GM23248 (cell line): Measurements from ENCODE around the gene WDR76. TPM values are rescaled to one million over a fixed set of nuclear protein-coding genes. Genes with fewer than 3 reads are reported as not detected.
A peak's percentile ranks its signal among the peaks of the same experiment; 100 is the strongest.

Experiments used
- DNase-seq: peaks from one replicate; pipeline ENCODE4 v3.0.0-alpha.2; 2015
- H2AFZ ChIP-seq: fragments of 200-600 bp; sonication (generic); 2 replicates; pipeline ENCODE4 v1.6.1; 2016; ENCODE audit warnings: antibody characterized with exemption
- H3F3A ChIP-seq: fragments of 200-600 bp; sonication (generic); 2 replicates; pipeline ENCODE4 v1.6.1; 2016; ENCODE audit warnings: mild to moderate bottlenecking, antibody characterized with exemption, mixed run types; ENCODE audit not compliant: insufficient read depth
- H3K27ac ChIP-seq: fragments of 200-600 bp; sonication (generic); 2 replicates; pipeline ENCODE4 v1.5.1; 2016; ENCODE audit warnings: mild to moderate bottlenecking
- H3K27me3 ChIP-seq: fragments of 200-600 bp; sonication (generic); replicated peaks from 2 replicates; pipeline ENCODE4 v1.6.1; 2016; ENCODE audit warnings: mild to moderate bottlenecking; ENCODE audit not compliant: insufficient read depth
- H3K36me3 ChIP-seq: fragments of 200-600 bp; sonication (generic); 2 replicates; pipeline ENCODE4 v1.6.1; 2016; ENCODE audit warnings: low read depth, mild to moderate bottlenecking
- H3K4me1 ChIP-seq: fragments of 200-600 bp; sonication (generic); 2 replicates; pipeline ENCODE4 v1.6.1; 2016; ENCODE audit warnings: mild to moderate bottlenecking; ENCODE audit not compliant: insufficient read depth
- H3K4me2 ChIP-seq: fragments of 200-600 bp; sonication (generic); one replicate; pipeline ENCODE4 v1.6.1; 2016; ENCODE audit warnings: mild to moderate bottlenecking; ENCODE audit not compliant: unreplicated experiment
- H3K4me3 ChIP-seq: fragments of 200-600 bp; sonication (generic); 2 replicates; pipeline ENCODE4 v1.5.1; 2016; ENCODE audit warnings: mild to moderate bottlenecking
- H3K79me2 ChIP-seq: fragments of 200-600 bp; sonication (generic); 2 replicates; pipeline ENCODE4 v1.6.1; 2016; ENCODE audit warnings: mild to moderate bottlenecking; ENCODE audit not compliant: insufficient read depth
- H3K9ac ChIP-seq: fragments of 200-600 bp; sonication (generic); 2 replicates; pipeline ENCODE4 v1.6.1; 2016; ENCODE audit warnings: mild to moderate bottlenecking
- H3K9me2 ChIP-seq: fragments of 200-600 bp; sonication (generic); 2 replicates; pipeline ENCODE4 v1.6.1; 2016; ENCODE audit warnings: mixed run types, mild to moderate bottlenecking, moderate library complexity; ENCODE audit not compliant: insufficient read depth
- H3K9me3 ChIP-seq: fragments of 200-600 bp; sonication (generic); one replicate; pipeline ENCODE4 v1.6.1; 2017; ENCODE audit warnings: low read depth
- H4K20me1 ChIP-seq: fragments of 200-600 bp; sonication (generic); 2 replicates; pipeline ENCODE4 v1.6.0; 2016; ENCODE audit not compliant: insufficient read depth
- EZH2 ChIP-seq: fragments of 200-600 bp; sonication (generic); IDR thresholded peaks from 2 replicates; pipeline ENCODE4 v1.6.1; 2018; ENCODE audit warnings: antibody characterized with exemption, mild to moderate bottlenecking; ENCODE audit not compliant: insufficient read depth, poor library complexity, severe bottlenecking
- EZH2phosphoT487 ChIP-seq: fragments of 200-600 bp; sonication (generic); IDR thresholded peaks from 2 replicates; pipeline ENCODE4 v1.6.1; 2018; ENCODE audit warnings: antibody characterized with exemption, moderate library complexity, mild to moderate bottlenecking, low read depth; ENCODE audit not compliant: insufficient read depth
- WGBS, 2 experiments: methylation state at CpG; one replicate each; pipeline ENCODE4 v1.1.6; 2015 to 2017; ENCODE audit warnings: low lambda C conversion rate in 2 of 2, low coverage in 1 of 2; ENCODE audit errors: missing lambda C conversion rate in 2 of 2; 5-methylcytosine and 5-hydroxymethylcytosine counted together
- in situ Hi-C: fragments of 300-500 bp; cut with MboI; formaldehyde crosslinking; loops from 2 replicates; pipeline ENCODE4 v1.15.0; 2020
- microRNA counts: library from miRNA; unstranded; fragments of <30 nt; microRNA quantifications from one replicate; lab custom pipeline; 2016
- microRNA-seq: library from miRNA; unstranded; fragments of <30 nt; microRNA quantifications from one replicate; pipeline ENCODE4, GENCODE V29; 2016; ENCODE audit warnings: borderline number of aligned reads
- polyA plus RNA-seq: library from polyadenylated mRNA; unstranded; fragments of >200 nt; fragmentation: Nextera tagmentation; extraction: Ambion mirVana; gene quantifications from 2 replicates; pipeline ENCODE4 v1.2.1, GENCODE V29; 2016
- small RNA-seq: library from RNA; depleted of rRNA; stranded (forward); fragments of <200 nt; gene quantifications from one replicate; pipeline ENCODE3, GENCODE V24; 2014; ENCODE audit warnings: low read depth, low replicate concordance
- total RNA-seq: library from RNA; depleted of rRNA; stranded (reverse); fragments of >200 nt; shearing (Covaris generic); gene quantifications from 2 replicates; pipeline ENCODE4 v1.2.3, GENCODE V29; 2014; rRNA removed

The WDR76 gene
- total and polyA plus RNA-seq, 2 experiments from 2014 or later: 4.1 to 11.3 TPM

- no peaks in the 10 kb centered on the region for H3K79me2 ChIP-seq
- in situ Hi-C loops: no loop called here
- no peaks in the 10 kb centered on the region for H3K36me3 ChIP-seq
- H3K27me3 ChIP-seq: no peaks in the 10 kb centered on the region
- no peak overlapping the region for H2AFZ ChIP-seq
- no peaks in the 10 kb centered on the region for H4K20me1 ChIP-seq
- H3K4me1 ChIP-seq: peaks cover 33% of the 10 kb centered on the region
- no peak overlapping the region for H3K4me2 ChIP-seq
- 92 to 95% methylated on average over 4 of the region's 4 CpGs for WGBS, 2 experiments
- H3F3A ChIP-seq: peaks cover 26% of the 10 kb centered on the region
- no peak overlapping the region for H3K4me3 ChIP-seq
- H3K9me3 ChIP-seq: no peaks in the 10 kb centered on the region
- DNase-seq: no peak
- no peak overlapping the region for H3K27ac ChIP-seq
- TF ChIP-seq EZH2phosphoT487 (no peak), EZH2 (no peak)
- no peak overlapping the region for H3K9ac ChIP-seq
- no peaks in the 10 kb centered on the region for H3K9me2 ChIP-seq
Measured at GRCh38 chr15:43916326-43916660, 89.5 kb downstream of the WDR76 start.

MicroRNAs within 50 kb of the gene (microRNA counts, 767-probe panel; counts per million panel counts)
- microRNA hsa-miR-1282 (lab: Ali Mortazavi, UCI): 447 counts per million, percentile 86 among the panel's probes with 10 or more counts

Small RNA genes within 50 kb of the gene (microRNA-seq; reads per million reads assigned to microRNA genes)
- gene MIR1282: not detected

Small RNA genes within 50 kb of the gene (small RNA-seq; reads per million reads assigned to genes)
- gene MIR1282 (not detected), gene RF00019 (not detected)

Other genes starting within 250 kb of the WDR76 start
- 8.0 and 13.1 TPM in 2 replicates for gene PPIP5K1, start 236.8 kb upstream of the WDR76 start, total RNA-seq
- 7.0 and 8.2 TPM in 2 replicates for gene PPIP5K1, start 236.8 kb upstream of the WDR76 start, polyA plus RNA-seq
- gene CKMT1B, start 233.0 kb upstream of the WDR76 start, total RNA-seq: not detected in 2 replicates
- gene CKMT1B, start 233.0 kb upstream of the WDR76 start, polyA plus RNA-seq: not detected in 2 replicates
- gene STRC, start 208.2 kb upstream of the WDR76 start, total RNA-seq: under 0.01 TPM in 1 of 2 replicates, not detected in the other
- 0.08 TPM in 1 of 2 replicates, not detected in the other for gene STRC, start 208.2 kb upstream of the WDR76 start, polyA plus RNA-seq
- gene CATSPER2, start 178.2 kb upstream of the WDR76 start, total RNA-seq: 0.38 TPM in 1 of 2 replicates, not detected in the other
- gene CATSPER2, start 178.2 kb upstream of the WDR76 start, polyA plus RNA-seq: 1.2 and 1.7 TPM in 2 replicates
- gene CKMT1A, start 133.1 kb upstream of the WDR76 start, total RNA-seq: not detected in 2 replicates
- gene CKMT1A, start 133.1 kb upstream of the WDR76 start, polyA plus RNA-seq: not detected in 2 replicates
- 215 and 224 TPM in 2 replicates for gene PDIA3, start 80.6 kb upstream of the WDR76 start, total RNA-seq
- gene PDIA3, start 80.6 kb upstream of the WDR76 start, polyA plus RNA-seq: 1,087 and 1,111 TPM in 2 replicates
- 5.2 and 6.4 TPM in 2 replicates for gene ELL3, start 50.0 kb upstream of the WDR76 start, total RNA-seq
- gene ELL3, start 50.0 kb upstream of the WDR76 start, polyA plus RNA-seq: 1.4 and 1.5 TPM in 2 replicates
- gene SERF2, start 34.7 kb upstream of the WDR76 start, total RNA-seq: 996 and 1,573 TPM in 2 replicates
- 3,240 and 3,311 TPM in 2 replicates for gene SERF2, start 34.7 kb upstream of the WDR76 start, polyA plus RNA-seq
- gene SERINC4, start 26.8 kb upstream of the WDR76 start, total RNA-seq: not detected in 2 replicates
- gene SERINC4, start 26.8 kb upstream of the WDR76 start, polyA plus RNA-seq: not detected in 2 replicates
- 0.76 and 8.2 TPM in 2 replicates for gene HYPK, start 26.4 kb upstream of the WDR76 start, total RNA-seq
- 14.0 and 19.9 TPM in 2 replicates for gene HYPK, start 26.4 kb upstream of the WDR76 start, polyA plus RNA-seq
- gene MFAP1, start 2.3 kb upstream of the WDR76 start, total RNA-seq: 14.4 and 24.6 TPM in 2 replicates
- gene MFAP1, start 2.3 kb upstream of the WDR76 start, polyA plus RNA-seq: 30.2 and 33.1 TPM in 2 replicates